Smooth muscle cell (in vitro differentiated cells): ENCODE measurements around the gene CCDC90B. TPM values are rescaled to one million over a fixed set of nuclear protein-coding genes. Genes with fewer than 3 reads are reported as not detected.
"Not testable (repeated sequence)": the region's sequence is repeated elsewhere in the genome, so short reads cannot be mapped to it uniquely, and the experiment has no call there.

Source experiments
- DNase-seq: peaks from one replicate; lab custom pipeline; 2025; ENCODE audit not compliant: unreplicated experiment; lab: John Stamatoyannopoulos, UW
- H2AFZ ChIP-seq: fragments of 200-600 bp; sonication (generic); 2 replicates; pipeline ENCODE4 v1.6.0; 2016; ENCODE audit warnings: antibody characterized with exemption, low read depth, mild to moderate bottlenecking
- H3F3A ChIP-seq: fragments of 200-600 bp; sonication (generic); 2 replicates; pipeline ENCODE4 v1.6.0; 2017; ENCODE audit warnings: antibody characterized with exemption, low read depth
- H3K27ac ChIP-seq: fragments of 200-600 bp; sonication (generic); 2 replicates; pipeline ENCODE4 v1.5.1; 2016; ENCODE audit warnings: low read depth, mild to moderate bottlenecking
- H3K27me3 ChIP-seq: fragments of 200-600 bp; sonication (generic); 2 replicates; pipeline ENCODE4 v1.6.1; 2016; ENCODE audit warnings: low read depth, mild to moderate bottlenecking
- H3K36me3 ChIP-seq: fragments of 200-600 bp; sonication (generic); 2 replicates; pipeline ENCODE4 v1.5.1; 2016; ENCODE audit warnings: low read depth
- H3K4me1 ChIP-seq: fragments of 200-600 bp; sonication (generic); 2 replicates; pipeline ENCODE4 v1.5.1; 2016; ENCODE audit warnings: low read depth
- H3K4me2 ChIP-seq: fragments of 200-600 bp; sonication (generic); 2 replicates; pipeline ENCODE4 v1.6.0; 2016; ENCODE audit warnings: mild to moderate bottlenecking
- H3K4me3 ChIP-seq: fragments of 200-600 bp; sonication (generic); 2 replicates; pipeline ENCODE4 v1.5.1; 2016; ENCODE audit warnings: mild to moderate bottlenecking
- H3K79me2 ChIP-seq: fragments of 200-600 bp; sonication (generic); 2 replicates; pipeline ENCODE4 v1.6.0; 2016; ENCODE audit warnings: low read depth, mild to moderate bottlenecking
- H3K9ac ChIP-seq: fragments of 200-600 bp; sonication (generic); 2 replicates; pipeline ENCODE4 v1.6.0; 2016; ENCODE audit warnings: low read depth
- H3K9me3 ChIP-seq: fragments of 200-600 bp; sonication (generic); replicated peaks from 2 replicates; pipeline ENCODE4 v1.5.1; 2016; ENCODE audit warnings: low read depth
- H4K20me1 ChIP-seq: fragments of 200-600 bp; sonication (generic); 2 replicates; pipeline ENCODE4 v1.6.0; 2016; ENCODE audit warnings: low read depth
- WGBS: methylation state at CpG from one replicate; pipeline ENCODE4 v1.1.7; 2016; ENCODE audit warnings: low lambda C conversion rate; 5-methylcytosine and 5-hydroxymethylcytosine counted together
- polyA plus RNA-seq: library from polyadenylated mRNA; unstranded; fragments of >200 nt; fragmentation: Nextera tagmentation; extraction: Ambion mirVana; gene quantifications from 2 replicates; pipeline ENCODE4 v1.2.1, GENCODE V29; 2016
- total RNA-seq: library from RNA; depleted of rRNA; stranded (reverse); fragments of >200 nt; gene quantifications from 2 replicates; pipeline ENCODE4 v1.2.3, GENCODE V29; 2014
- TF ChIP-seq, protein P1 (sequence below): fragments of 200-600 bp; sonication (generic); IDR thresholded peaks from 2 replicates; pipeline ENCODE4 v1.5.1; 2017; ENCODE audit warnings: borderline replicate concordance, mild to moderate bottlenecking, antibody characterized with exemption; ENCODE audit not compliant: insufficient read depth, poor library complexity, severe bottlenecking

Gene CCDC90B
- total and polyA plus RNA-seq, 2 experiments from 2014 or later: 60.2 to 86.4 TPM

DNA sequence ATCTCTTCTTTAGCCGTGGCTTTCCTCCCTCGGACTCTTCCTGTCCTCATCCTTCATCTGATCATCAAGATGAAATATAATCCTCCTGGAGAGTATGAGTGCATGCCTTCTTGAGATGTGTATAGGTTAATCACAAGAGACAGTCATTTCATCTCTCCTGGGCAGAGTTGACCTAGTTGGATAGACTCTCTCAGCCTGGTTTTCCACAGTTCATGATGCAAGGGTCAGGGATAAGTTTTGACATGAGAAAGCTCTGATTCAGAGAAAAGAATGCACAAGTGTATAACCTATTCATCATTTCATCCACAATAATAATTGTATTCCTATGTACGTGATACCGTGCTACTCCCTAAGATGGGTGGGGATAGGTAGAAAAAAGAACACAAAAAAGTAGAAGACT is 33.2 kb upstream of the CCDC90B start:
- H3F3A ChIP-seq: no peaks in the 10 kb centered on the region
- no peak overlapping the region for H3K27ac ChIP-seq
- H3K4me2 ChIP-seq: no peak overlapping the region
- H3K9me3 ChIP-seq: no peaks in the 10 kb centered on the region
- H3K27me3 ChIP-seq: no peaks in the 10 kb centered on the region
- H3K9ac ChIP-seq: no peak overlapping the region
- DNase-seq: no peak
- no peaks in the 10 kb centered on the region for H4K20me1 ChIP-seq
- no peak overlapping the region for H3K4me3 ChIP-seq
- no peaks in the 10 kb centered on the region for H3K4me1 ChIP-seq
- no peaks in the 10 kb centered on the region for H3K36me3 ChIP-seq
- no peaks in the 10 kb centered on the region for H3K79me2 ChIP-seq
- 77% methylated on average over 4 of the region's 4 CpGs for WGBS
- TF ChIP-seq, protein P1, sequence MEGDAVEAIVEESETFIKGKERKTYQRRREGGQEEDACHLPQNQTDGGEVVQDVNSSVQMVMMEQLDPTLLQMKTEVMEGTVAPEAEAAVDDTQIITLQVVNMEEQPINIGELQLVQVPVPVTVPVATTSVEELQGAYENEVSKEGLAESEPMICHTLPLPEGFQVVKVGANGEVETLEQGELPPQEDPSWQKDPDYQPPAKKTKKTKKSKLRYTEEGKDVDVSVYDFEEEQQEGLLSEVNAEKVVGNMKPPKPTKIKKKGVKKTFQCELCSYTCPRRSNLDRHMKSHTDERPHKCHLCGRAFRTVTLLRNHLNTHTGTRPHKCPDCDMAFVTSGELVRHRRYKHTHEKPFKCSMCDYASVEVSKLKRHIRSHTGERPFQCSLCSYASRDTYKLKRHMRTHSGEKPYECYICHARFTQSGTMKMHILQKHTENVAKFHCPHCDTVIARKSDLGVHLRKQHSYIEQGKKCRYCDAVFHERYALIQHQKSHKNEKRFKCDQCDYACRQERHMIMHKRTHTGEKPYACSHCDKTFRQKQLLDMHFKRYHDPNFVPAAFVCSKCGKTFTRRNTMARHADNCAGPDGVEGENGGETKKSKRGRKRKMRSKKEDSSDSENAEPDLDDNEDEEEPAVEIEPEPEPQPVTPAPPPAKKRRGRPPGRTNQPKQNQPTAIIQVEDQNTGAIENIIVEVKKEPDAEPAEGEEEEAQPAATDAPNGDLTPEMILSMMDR: no peak
- no peak overlapping the region for H2AFZ ChIP-seq

DNA sequence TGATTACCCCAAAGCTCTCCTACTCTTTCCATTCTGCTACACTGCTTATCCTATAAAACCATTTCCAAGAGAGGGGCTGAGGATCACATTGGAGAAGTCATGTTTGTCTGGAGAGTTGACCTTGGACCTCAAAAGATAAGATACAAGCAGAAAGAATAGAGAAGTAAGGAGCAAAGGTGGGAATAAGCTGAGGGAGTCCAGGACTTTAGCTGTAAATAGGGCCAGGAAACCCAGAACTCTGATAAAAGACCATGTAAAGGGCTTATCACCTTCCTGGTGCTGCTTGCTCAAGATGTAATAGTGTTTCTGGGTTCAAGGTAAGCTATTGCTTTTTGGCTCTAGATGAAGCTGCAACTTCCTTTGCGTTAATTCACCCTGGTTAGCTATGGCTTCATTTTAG is 32.8 kb upstream of the CCDC90B start:
- H3K27me3 ChIP-seq: no peaks in the 10 kb centered on the region
- H3K27ac ChIP-seq: no peak overlapping the region
- no peak overlapping the region for H3K4me3 ChIP-seq
- no peaks in the 10 kb centered on the region for H3K4me1 ChIP-seq
- TF ChIP-seq, protein P1: no peak
- no peaks in the 10 kb centered on the region for H3K79me2 ChIP-seq
- H3K36me3 ChIP-seq: no peaks in the 10 kb centered on the region
- H3K9me3 ChIP-seq: no peaks in the 10 kb centered on the region
- H3F3A ChIP-seq: no peaks in the 10 kb centered on the region
- no peaks in the 10 kb centered on the region for H4K20me1 ChIP-seq
- DNase-seq: no peak
- H3K4me2 ChIP-seq: no peak overlapping the region
- 97% methylated on average over 1 of the region's 1 CpG for WGBS
- H3K9ac ChIP-seq: no peak overlapping the region
- H2AFZ ChIP-seq: no peak overlapping the region

DNA sequence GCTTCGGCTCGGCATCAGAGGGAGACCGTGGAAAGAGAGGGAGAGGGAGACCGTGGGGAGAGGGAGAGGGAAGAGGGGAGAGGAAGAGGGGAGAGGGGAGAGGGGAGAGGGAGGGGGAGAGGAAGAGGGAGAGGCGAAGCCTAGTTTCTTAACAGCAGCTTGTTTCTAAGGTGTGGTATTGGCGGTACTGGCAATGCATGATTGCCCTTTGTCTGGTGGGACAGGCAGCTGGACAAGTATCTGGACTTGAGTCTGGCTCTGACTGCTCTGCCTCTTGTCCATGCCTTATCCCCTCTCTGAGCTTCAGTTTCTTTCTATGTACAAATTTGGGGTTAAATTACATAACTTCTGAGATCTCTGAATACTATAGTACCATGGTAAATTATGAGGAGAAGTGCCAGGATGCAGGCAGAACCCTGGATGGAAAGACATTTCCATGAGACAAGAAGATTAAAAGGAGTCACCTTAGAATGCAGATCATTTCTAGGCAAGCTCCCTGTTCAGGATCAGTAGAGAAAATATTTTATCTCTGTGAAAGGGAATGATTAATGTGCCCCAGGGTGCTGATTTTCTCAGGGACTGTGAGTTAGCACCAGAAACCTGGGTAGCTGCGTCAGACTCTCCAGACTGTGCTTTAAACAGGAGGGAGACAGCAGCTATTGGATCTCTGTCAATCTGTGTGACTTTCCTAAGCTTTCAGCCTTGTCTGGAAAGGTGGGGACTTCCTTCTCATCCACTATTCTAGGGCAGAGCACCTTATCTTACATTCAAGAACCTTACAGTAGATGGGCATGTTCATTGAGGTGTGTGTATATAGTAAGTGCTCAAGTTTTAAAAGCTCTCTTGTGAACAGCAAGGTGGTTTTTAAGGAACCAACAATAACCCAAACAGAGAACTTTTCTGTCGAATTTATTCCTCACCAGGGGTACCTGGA is 31.9 kb upstream of the CCDC90B start:
- Histone ChIP-seq H3K79me2 (no peaks in the 10 kb centered on the region), H3K9me3 (no peaks in the 10 kb centered on the region), H3F3A (no peaks in the 10 kb centered on the region), H3K4me3 (no peak overlapping the region), H3K27me3 (no peaks in the 10 kb centered on the region), H3K4me2 (no peak overlapping the region), H3K9ac (no peak overlapping the region), H2AFZ (no peak overlapping the region), H3K36me3 (no peaks in the 10 kb centered on the region), H4K20me1 (no peaks in the 10 kb centered on the region), H3K4me1 (no peaks in the 10 kb centered on the region), H3K27ac (no peak overlapping the region)
- no peak for DNase-seq
- TF ChIP-seq, protein P1: no peak
- WGBS: 89% methylated on average over 7 of the region's 8 CpGs

DNA sequence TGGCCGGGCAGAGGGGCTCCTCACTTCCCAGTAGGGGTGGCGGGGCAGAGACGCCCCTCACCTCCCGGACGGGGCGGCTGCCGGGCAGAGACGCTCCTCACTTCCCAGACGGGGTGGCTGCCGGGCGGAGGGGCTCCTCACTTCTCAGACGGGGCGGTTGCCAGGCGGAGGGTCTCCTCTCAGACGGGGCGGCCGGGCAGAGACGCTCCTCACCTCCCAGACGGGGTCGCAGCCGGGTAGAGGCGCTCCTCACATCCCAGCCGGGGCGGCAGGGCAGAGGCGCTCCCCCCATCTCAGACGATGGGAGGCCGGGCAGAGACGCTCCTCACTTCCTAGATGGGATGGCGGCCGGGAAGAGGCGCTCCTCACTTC is 30.7 kb upstream of the CCDC90B start:
- H3K9me3 ChIP-seq, H3K36me3 ChIP-seq, H3K4me1 ChIP-seq, H3K4me3 ChIP-seq, H3K27ac ChIP-seq, H3K79me2 ChIP-seq, H2AFZ ChIP-seq, H3K27me3 ChIP-seq, H3F3A ChIP-seq, H3K4me2 ChIP-seq, DNase-seq, H4K20me1 ChIP-seq, H3K9ac ChIP-seq: not testable (repeated sequence)
- WGBS: 98% methylated on average over 23 of the region's 31 CpGs

DNA sequence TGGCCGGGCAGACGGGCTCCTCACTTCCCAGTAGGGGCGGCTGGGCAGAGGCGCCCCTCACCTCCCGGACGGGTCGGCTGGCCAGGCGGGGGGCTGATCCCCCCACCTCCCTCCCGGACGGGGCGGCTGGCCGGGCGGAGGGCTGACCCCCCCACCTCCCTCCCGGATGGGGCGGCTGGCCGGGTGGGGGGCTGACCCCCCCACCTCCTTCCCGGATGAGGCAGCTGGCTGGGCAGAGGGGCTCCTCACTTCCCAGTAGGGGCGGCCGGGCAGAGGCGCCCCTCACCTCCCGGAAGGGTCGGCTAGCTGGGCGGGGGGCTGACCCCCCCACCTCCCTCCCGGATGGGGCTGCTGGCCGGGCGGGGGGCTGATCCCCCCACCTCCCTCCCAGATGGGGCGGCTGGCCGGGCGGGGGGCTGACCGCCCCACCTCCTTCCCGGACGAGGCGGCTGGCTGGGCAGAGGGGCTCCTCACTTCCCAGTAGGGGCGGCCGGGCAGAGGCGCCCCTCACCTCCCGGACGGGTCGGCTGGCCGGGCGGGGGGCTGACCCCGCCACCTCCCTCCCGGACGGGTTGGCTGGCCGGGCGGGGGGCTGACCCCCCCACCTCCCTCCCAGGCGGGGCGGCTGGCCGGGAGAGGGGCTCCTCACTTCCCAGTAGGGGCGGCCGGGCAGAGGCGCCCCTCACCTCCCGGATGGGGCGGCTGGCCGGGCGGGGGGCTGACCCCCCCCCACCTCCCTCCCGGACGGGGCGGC is 30.2 kb upstream of the CCDC90B start:
- not testable (repeated sequence) for H3F3A ChIP-seq, H3K36me3 ChIP-seq, H3K9me3 ChIP-seq, H3K27me3 ChIP-seq, H4K20me1 ChIP-seq, H3K4me2 ChIP-seq, H3K9ac ChIP-seq, H3K27ac ChIP-seq, H3K4me3 ChIP-seq, DNase-seq, H2AFZ ChIP-seq, H3K4me1 ChIP-seq, H3K79me2 ChIP-seq
- WGBS: 98% methylated on average over 9 of the region's 59 CpGs
